Raji (cell line): ENCODE measurements around the gene MXD4.

Experiments
- POLR2A ChIP-seq: IDR thresholded peaks from 2 replicates; pipeline ENCODE4 v1.6.1; 2011; ENCODE audit warnings: low read depth, low read length, control low read depth; ENCODE audit not compliant: insufficient read depth

MXD4 gene

GRCh38 chr4:2297606-2298531 lies 36.0 kb upstream of the MXD4 start:
- no peak for TF ChIP-seq POLR2A

- no peak for TF ChIP-seq POLR2A
Measured at GRCh38 chr4:2296631-2297601, 35.0 kb upstream of the MXD4 start.

- no peak for TF ChIP-seq POLR2A
Measured at GRCh38 chr4:2295900-2296442, 34.1 kb upstream of the MXD4 start.

GRCh38 chr4:2295500-2295899 lies 33.6 kb upstream of the MXD4 start:
- TF ChIP-seq POLR2A = no peak

DNA sequence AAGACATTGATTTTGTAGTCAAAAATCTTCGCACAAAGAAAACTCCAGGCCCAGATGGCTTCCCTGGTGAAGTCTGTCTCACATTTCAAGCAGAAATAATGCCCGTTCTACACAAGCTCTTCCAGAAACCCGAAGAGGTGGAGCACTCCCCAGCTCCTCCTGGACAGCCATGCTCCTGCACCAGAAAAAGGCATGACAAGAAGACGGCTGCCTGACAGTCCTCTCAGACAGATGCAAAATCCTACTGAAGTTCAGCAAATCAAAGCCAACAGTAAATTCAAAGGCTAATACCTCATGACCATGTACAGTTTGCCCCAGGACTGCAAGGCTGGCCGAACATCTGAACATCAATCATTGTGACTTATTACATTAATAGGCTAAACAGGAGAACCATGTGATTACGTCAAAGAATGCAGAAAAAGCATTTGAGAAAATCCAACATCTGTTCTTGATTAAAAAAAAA lies 30.8 kb upstream of the MXD4 start:
- no peak for TF ChIP-seq POLR2A

DNA sequence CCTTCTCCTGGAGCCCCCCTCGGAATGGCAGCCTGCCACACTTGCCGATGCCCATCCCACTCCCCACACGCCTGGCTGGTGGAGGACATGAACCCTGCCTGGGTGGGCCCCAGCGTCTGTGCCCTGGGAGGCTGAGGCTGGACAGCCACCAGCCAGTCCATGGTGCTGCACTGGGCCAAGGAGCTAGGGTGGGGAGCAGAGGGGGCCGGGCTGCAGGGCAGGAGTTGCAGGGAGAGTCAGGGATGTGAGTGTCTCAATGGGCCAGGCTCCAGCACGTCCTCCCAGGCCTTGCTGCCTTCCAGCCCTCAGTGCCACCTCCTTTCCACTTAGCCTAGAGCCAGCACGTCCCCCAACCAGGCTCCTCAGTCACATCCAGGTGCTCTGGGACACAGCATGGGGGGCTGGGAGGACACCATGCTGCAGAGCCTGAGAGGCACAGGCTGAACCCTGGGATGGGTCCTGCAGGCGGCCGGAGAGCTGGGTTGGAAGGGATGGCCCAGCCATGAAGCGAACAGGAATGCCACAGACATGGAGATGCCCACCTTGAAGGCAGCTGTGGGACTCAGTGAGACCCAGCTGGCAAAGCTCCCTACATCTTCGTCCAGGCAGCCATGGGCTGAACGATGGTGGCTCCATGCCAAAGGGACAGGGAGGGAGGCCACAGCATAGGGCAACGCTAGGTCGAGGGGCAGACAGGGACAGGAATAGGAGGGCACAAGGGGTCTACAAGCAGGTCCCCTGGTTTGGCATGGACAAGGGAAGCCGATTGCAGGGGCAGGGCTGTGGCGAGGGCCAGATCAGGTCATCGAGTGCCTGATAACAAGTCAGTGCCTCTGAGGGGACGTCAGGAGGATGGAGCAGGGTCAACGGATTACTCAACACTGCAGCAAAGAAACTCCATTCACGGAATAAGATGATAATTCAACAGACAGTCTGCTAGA lies 30.1 kb upstream of the MXD4 start:
- no peak for TF ChIP-seq POLR2A

DNA sequence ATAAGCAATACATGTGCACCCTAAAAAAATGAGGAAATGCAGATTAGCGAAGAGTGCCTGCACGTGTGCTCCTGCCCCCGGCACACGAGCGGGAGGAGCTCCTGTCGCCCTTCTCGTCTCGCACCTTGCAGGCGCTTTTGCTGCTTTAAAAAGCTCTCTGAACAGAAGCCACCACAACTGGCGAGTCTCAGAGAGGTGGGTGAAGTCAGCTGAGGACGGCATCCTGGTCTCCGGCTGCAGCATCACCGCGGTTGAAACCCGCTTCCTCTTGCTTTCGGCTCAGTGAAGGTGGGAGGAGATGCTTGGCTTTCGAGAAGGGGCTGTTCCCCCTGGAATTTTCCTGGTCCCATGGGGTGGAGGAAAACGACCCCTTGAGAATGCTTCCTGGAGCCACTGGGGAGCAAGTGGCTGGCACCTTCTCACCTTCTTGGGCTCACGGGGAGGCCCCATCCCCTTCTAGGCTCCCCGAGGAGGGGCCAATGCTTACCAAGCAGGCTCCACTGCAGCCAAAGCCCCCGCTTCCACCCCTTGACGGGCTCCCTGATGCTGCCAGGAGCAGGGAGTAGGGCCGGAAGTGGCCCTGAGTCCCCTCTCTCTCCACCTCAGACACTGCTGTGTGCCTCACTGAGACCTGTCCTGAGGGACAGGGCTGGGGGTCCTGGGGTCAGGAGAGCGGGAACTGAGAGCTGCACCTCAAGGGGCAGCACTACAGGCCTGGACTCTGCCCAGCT lies 29.2 kb upstream of the MXD4 start:
- no peak for TF ChIP-seq POLR2A

DNA sequence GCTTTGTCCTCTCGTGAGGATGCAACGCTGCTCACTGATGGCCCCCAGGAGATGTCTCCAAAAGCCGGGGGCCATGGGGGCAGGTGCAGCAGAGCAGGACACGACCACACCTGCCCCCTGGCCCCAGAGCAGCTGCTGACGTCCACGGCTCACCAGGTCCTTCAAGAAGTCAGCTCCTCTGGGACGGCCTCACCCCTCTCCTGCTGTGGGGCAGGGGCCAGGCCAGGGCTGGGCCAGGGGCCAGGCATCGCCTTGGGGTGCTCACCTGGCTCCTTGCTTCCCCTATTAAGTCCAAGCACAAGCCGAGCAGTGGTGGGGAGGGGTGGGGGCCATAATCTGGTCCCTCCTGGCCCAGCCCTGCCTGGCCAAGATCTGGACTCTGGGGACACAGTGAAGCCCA lies 28.6 kb upstream of the MXD4 start:
- TF ChIP-seq POLR2A = no peak

GRCh38 chr4:2289955-2290333 lies 28.0 kb upstream of the MXD4 start:
- no peak for TF ChIP-seq POLR2A

- TF ChIP-seq POLR2A = no peak
Measured at GRCh38 chr4:2289311-2289954, 27.5 kb upstream of the MXD4 start.

DNA sequence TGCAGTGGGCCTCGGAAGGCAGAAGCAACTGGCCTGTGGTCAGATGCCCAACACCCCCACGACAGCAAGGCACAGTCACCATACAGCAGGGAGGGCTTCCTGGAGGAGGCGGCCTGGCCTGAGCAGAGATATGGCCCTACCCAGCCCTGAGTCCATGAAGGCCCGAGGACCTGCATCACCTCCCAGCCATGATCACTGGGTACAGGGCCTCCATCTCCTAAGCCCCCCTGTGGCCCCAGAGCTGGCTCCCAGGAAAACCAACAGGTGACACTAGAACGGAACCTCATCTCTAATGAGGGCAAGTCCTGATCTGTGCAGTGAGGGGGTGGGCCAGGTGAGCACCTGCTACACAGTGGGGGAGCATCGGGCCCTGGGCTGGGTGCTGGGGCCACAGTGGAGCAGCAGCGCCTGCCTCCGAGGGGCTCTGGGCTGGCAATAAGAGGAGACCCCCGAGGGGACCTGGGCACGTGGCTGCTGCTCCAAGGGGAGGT lies 26.2 kb upstream of the MXD4 start:
- TF ChIP-seq POLR2A = no peak

DNA sequence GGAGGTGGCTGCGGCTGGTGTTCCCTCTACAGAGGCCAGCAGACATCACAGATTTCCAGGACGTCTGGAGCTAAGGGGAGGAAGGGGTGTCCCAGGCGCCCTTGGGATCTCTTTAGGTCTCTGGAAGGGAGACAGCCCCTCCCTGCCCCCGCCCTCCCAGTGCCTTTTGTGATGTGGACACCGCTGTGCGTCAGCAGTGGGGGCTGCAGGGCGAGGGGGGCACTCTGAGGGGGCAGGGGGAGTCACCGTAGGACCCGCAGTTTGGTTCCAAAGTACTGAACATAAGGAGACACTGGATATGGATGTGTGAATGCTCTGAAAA lies 25.6 kb upstream of the MXD4 start:
- TF ChIP-seq POLR2A = no peak

- TF ChIP-seq POLR2A = no peak
Measured at GRCh38 chr4:2286904-2287593, 25.1 kb upstream of the MXD4 start.
